SK-N-SH treated with all-trans-retinoic acid at 6 μM for 48 hours (cell line): ENCODE measurements around the gene KLF2.

Experiments used
- BACH2 ChIP-seq: fragments of 250-450 bp; sonication (Bioruptor Pico); IDR thresholded peaks from 2 replicates; pipeline ENCODE4 v1.9.0; 2021; ENCODE audit warnings: mild to moderate bottlenecking, borderline replicate concordance
- CSDC2 ChIP-seq: fragments of 250-450 bp; sonication (Bioruptor Pico); IDR thresholded peaks from 2 replicates; pipeline ENCODE4 v1.5.0; 2020; ENCODE audit warnings: mild to moderate bottlenecking, moderate library complexity
- GLIS3 ChIP-seq: fragments of 250-450 bp; sonication (Bioruptor Pico); IDR thresholded peaks from 2 replicates; pipeline ENCODE4 v1.5.0; 2020; ENCODE audit warnings: mild to moderate bottlenecking, moderate library complexity
- ISL1 ChIP-seq: fragments of 250-450 bp; sonication (Bioruptor Pico); IDR thresholded peaks from 2 replicates; pipeline ENCODE4 v2.1.2; 2022; ENCODE audit warnings: mild to moderate bottlenecking, moderate library complexity
- OSR1 ChIP-seq: fragments of 250-450 bp; sonication (Bioruptor Pico); IDR thresholded peaks from 2 replicates; pipeline ENCODE4 v1.8.0; 2022; ENCODE audit warnings: moderate library complexity, mild to moderate bottlenecking, inconsistent platforms
- PPARA ChIP-seq: fragments of 250-450 bp; sonication (Bioruptor Pico); IDR thresholded peaks from 2 replicates; pipeline ENCODE4 v1.5.0; 2020; ENCODE audit warnings: mild to moderate bottlenecking, borderline replicate concordance
- RARB ChIP-seq: fragments of 250-450 bp; sonication (Bioruptor Pico); IDR thresholded peaks from 2 replicates; pipeline ENCODE4 v1.8.0; 2021; ENCODE audit warnings: mild to moderate bottlenecking, moderate library complexity
- TOX ChIP-seq: fragments of 250-450 bp; sonication (Bioruptor Pico); IDR thresholded peaks from 2 replicates; pipeline ENCODE4 v1.8.0; 2021; ENCODE audit warnings: mild to moderate bottlenecking, moderate library complexity, borderline replicate concordance
- ZFP3 ChIP-seq: fragments of 250-450 bp; sonication (Bioruptor Pico); IDR thresholded peaks from 2 replicates; pipeline ENCODE4 v1.5.0; 2020; ENCODE audit warnings: mild to moderate bottlenecking, moderate library complexity
- ZNF565 ChIP-seq: fragments of 450-650 bp; formaldehyde crosslinking; conservative IDR thresholded peaks from 2 replicates; pipeline ENCODE4 v1.5.0; 2020; ENCODE audit warnings: low read depth, mild to moderate bottlenecking, moderate library complexity
- ZNF8 ChIP-seq: fragments of 450-650 bp; formaldehyde crosslinking; IDR thresholded peaks from 2 replicates; pipeline ENCODE4 v1.5.0; 2020; ENCODE audit warnings: mild to moderate bottlenecking, moderate library complexity
- TF ChIP-seq, protein P1 (sequence below): fragments of 250-450 bp; sonication (Bioruptor Pico); IDR thresholded peaks from 2 replicates; pipeline ENCODE4 v1.5.1; 2020; ENCODE audit warnings: low read depth, mild to moderate bottlenecking, moderate library complexity
- TF ChIP-seq, protein P2 (sequence below): fragments of 250-450 bp; sonication (Bioruptor Pico); IDR thresholded peaks from 2 replicates; pipeline ENCODE4 v1.8.0; 2020; ENCODE audit warnings: mild to moderate bottlenecking, moderate library complexity, borderline replicate concordance
- TF ChIP-seq, protein P3 (sequence below): fragments of 250-450 bp; sonication (Bioruptor Pico); IDR thresholded peaks from 2 replicates; pipeline ENCODE4 v1.5.0; 2020; ENCODE audit warnings: mild to moderate bottlenecking, moderate library complexity

DNA sequence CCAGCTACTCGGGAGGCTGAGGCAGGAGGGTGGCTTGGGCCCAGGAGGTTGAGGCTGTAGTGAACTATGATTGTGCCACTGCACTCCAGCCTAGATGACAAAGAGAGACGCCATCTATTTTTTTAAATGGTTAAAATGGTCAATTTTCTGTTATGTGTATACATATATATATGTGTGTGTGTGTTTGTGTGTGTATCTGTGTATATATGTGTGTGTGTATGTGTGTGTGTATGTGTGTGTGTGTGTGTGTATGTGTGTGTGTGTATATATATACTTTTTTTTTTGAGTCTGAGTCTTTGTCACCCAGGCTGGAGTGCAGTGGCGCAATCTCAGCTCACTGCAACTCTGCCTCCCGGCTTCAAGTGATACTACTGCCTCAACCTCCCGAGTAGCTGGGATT lies 42.9 kb upstream of the KLF2 start:
- no peak for TF ChIP-seq ZFP3 (CRISPR knock-in tag)
- no peak for TF ChIP-seq GLIS3 (CRISPR knock-in tag)
- no peak for TF ChIP-seq CSDC2
- TF ChIP-seq PPARA (CRISPR knock-in tag) = no peak
- TF ChIP-seq RARB (CRISPR knock-in tag) = no peak
- TF ChIP-seq ZNF8 (CRISPR knock-in tag) = no peak
- TF ChIP-seq, protein P1, sequence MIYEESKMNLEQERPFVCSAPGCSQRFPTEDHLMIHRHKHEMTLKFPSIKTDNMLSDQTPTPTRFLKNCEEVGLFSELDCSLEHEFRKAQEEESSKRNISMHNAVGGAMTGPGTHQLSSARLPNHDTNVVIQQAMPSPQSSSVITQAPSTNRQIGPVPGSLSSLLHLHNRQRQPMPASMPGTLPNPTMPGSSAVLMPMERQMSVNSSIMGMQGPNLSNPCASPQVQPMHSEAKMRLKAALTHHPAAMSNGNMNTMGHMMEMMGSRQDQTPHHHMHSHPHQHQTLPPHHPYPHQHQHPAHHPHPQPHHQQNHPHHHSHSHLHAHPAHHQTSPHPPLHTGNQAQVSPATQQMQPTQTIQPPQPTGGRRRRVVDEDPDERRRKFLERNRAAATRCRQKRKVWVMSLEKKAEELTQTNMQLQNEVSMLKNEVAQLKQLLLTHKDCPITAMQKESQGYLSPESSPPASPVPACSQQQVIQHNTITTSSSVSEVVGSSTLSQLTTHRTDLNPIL (CRISPR knock-in tag) = no peak
- no peak for TF ChIP-seq BACH2
- TF ChIP-seq, protein P2, sequence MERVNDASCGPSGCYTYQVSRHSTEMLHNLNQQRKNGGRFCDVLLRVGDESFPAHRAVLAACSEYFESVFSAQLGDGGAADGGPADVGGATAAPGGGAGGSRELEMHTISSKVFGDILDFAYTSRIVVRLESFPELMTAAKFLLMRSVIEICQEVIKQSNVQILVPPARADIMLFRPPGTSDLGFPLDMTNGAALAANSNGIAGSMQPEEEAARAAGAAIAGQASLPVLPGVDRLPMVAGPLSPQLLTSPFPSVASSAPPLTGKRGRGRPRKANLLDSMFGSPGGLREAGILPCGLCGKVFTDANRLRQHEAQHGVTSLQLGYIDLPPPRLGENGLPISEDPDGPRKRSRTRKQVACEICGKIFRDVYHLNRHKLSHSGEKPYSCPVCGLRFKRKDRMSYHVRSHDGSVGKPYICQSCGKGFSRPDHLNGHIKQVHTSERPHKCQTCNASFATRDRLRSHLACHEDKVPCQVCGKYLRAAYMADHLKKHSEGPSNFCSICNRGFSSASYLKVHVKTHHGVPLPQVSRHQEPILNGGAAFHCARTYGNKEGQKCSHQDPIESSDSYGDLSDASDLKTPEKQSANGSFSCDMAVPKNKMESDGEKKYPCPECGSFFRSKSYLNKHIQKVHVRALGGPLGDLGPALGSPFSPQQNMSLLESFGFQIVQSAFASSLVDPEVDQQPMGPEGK (CRISPR knock-in tag) = no peak
- no peak for TF ChIP-seq ZNF565
- TF ChIP-seq, protein P3, sequence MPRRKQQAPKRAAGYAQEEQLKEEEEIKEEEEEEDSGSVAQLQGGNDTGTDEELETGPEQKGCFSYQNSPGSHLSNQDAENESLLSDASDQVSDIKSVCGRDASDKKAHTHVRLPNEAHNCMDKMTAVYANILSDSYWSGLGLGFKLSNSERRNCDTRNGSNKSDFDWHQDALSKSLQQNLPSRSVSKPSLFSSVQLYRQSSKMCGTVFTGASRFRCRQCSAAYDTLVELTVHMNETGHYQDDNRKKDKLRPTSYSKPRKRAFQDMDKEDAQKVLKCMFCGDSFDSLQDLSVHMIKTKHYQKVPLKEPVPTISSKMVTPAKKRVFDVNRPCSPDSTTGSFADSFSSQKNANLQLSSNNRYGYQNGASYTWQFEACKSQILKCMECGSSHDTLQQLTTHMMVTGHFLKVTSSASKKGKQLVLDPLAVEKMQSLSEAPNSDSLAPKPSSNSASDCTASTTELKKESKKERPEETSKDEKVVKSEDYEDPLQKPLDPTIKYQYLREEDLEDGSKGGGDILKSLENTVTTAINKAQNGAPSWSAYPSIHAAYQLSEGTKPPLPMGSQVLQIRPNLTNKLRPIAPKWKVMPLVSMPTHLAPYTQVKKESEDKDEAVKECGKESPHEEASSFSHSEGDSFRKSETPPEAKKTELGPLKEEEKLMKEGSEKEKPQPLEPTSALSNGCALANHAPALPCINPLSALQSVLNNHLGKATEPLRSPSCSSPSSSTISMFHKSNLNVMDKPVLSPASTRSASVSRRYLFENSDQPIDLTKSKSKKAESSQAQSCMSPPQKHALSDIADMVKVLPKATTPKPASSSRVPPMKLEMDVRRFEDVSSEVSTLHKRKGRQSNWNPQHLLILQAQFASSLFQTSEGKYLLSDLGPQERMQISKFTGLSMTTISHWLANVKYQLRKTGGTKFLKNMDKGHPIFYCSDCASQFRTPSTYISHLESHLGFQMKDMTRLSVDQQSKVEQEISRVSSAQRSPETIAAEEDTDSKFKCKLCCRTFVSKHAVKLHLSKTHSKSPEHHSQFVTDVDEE (CRISPR knock-in tag) = no peak
- TF ChIP-seq ISL1 (CRISPR knock-in tag) = no peak
- no peak for TF ChIP-seq TOX (CRISPR knock-in tag)
- no peak for TF ChIP-seq OSR1 (CRISPR knock-in tag)
